Measurements from ENCODE around the gene QRFPR. TPM values are rescaled to one million over a fixed set of nuclear protein-coding genes. Genes with fewer than 3 reads are reported as not detected.

Gene QRFPR
- total RNA-seq, 1 experiment from 2014 or later: 0.63 TPM

DNA sequence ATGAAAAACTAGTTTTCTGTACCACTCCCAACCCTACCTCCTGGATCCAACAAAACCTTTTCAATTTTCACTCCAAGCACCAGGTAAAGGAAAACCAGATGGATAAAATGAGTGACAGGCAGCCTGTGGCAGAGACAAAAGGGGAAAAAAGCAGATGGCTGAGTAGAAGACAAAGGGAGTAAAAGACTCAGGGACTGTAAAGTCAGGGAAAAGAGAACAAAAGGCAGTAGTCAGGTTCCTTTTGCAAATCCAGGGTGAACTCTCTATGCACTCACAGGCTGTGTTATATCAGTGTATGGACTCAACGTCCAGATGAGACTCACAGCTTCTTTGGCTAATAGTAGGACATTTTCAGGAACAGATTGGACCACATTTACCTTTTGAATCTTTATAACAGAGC is 54.2 kb downstream of the QRFPR start:
- Histone ChIP-seq H3K18ac (ENCODE audit: insufficient read length, low read depth, low read length) (no peak overlapping the region), H3K23ac (ENCODE audit: insufficient read length, low read depth, low read length) (no peak overlapping the region), H2BK12ac (ENCODE audit: insufficient read length, low read depth, low read length) (no peak overlapping the region), H3K27me3 (ENCODE audit: insufficient read depth, low read length) (no peaks in the 10 kb centered on the region), H4K91ac (ENCODE audit: insufficient read length, low read depth, low read length) (no peak overlapping the region), H3K9me3 (ENCODE audit: control insufficient read depth, low read depth, low read length) (no peaks in the 10 kb centered on the region), H3T11ph (ENCODE audit: low read length) (no peak overlapping the region), H2AK5ac (ENCODE audit: insufficient read length, low read length) (no peak overlapping the region), H3K56ac (ENCODE audit: insufficient read length, low read depth, low read length) (no peak overlapping the region), H3K14ac (ENCODE audit: insufficient read depth, low read length) (no peak overlapping the region), H4K8ac (replicated peaks; ENCODE audit: insufficient read length, low read depth, low read length) (no peak overlapping the region), H3K4me2 (ENCODE audit: insufficient read depth, insufficient read length, low read length) (no peak overlapping the region), H3K27ac (ENCODE audit: insufficient read length, low read depth, low read length) (no peak overlapping the region), H3K79me2 (ENCODE audit: insufficient read depth, low read length) (no peaks in the 10 kb centered on the region), H2BK120ac (ENCODE audit: low read depth, low read length, poor library complexity, severe bottlenecking) (no peak overlapping the region), H2BK20ac (ENCODE audit: low read depth, low read length, poor library complexity, severe bottlenecking) (no peak overlapping the region), H2AFZ (ENCODE audit: low read length) (no peak overlapping the region), H3K9ac (ENCODE audit: extremely low read depth, insufficient read length, low read length) (no peak overlapping the region), H2BK5ac (ENCODE audit: insufficient read length, low read length) (no peak overlapping the region), H4K20me1 (ENCODE audit: control insufficient read depth, insufficient read depth, insufficient read length) (no peaks in the 10 kb centered on the region), H3K23me2 (ENCODE audit: insufficient read length, low read depth, low read length, poor library complexity, severe bottlenecking) (no peaks in the 10 kb centered on the region), H3K4me1 (ENCODE audit: insufficient read depth, low read length) (no peaks in the 10 kb centered on the region), H4K5ac (ENCODE audit: insufficient read length, low read depth, low read length) (no peak overlapping the region), H3K4ac (ENCODE audit: low read depth, low read length) (no peak overlapping the region), H2BK15ac (ENCODE audit: low read depth, low read length) (no peak overlapping the region), H3K79me1 (ENCODE audit: insufficient read depth, low read depth, low read length, poor library complexity, severe bottlenecking) (no peaks in the 10 kb centered on the region)
- no CpG with 5 or more reads among the region's 1 CpG for WGBS (ENCODE audit: extremely low coverage, insufficient read length, low lambda C conversion rate)
- peaks cover 6 to 8% of the 10 kb centered on the region in 2 experiments for H3K4me1 Mint-ChIP-seq
- no peak overlapping the region; a peak in 1 of 7 replicates for H3K27ac Mint-ChIP-seq
- peaks cover 1% of the 10 kb centered on the region; the same call in 1 of the 2 replicates for H3K27me3 Mint-ChIP-seq (ENCODE audit: low read depth)
- TF ChIP-seq CTCF (conservative IDR thresholded peaks at IDR 0.05): no peak
- no peak overlapping the region for H3K4me3 Mint-ChIP-seq
- no peaks in the 10 kb centered on the region; a peak in 1 of 5 replicates for H3K9me3 Mint-ChIP-seq
- DNase-seq: no peak
- no peaks in the 10 kb centered on the region; a peak in 1 of 7 replicates for H3K36me3 Mint-ChIP-seq (ENCODE audit: insufficient read depth in 1 of 3, low read depth in 3 of 3)

Data from H9 (cell line).